Erythroblast (primary cell): ENCODE data around the gene DAZAP1.

Experiments used
- GATA1 ChIP-seq: IDR thresholded peaks from 2 replicates; pipeline ENCODE4 v1.6.1; 2011; ENCODE audit warnings: low read depth, mild to moderate bottlenecking, control low read depth, low read length, moderate library complexity
- POLR2A ChIP-seq: IDR thresholded peaks from 2 replicates; pipeline ENCODE4 v1.6.1; 2011; ENCODE audit warnings: mild to moderate bottlenecking, low read length

DNA sequence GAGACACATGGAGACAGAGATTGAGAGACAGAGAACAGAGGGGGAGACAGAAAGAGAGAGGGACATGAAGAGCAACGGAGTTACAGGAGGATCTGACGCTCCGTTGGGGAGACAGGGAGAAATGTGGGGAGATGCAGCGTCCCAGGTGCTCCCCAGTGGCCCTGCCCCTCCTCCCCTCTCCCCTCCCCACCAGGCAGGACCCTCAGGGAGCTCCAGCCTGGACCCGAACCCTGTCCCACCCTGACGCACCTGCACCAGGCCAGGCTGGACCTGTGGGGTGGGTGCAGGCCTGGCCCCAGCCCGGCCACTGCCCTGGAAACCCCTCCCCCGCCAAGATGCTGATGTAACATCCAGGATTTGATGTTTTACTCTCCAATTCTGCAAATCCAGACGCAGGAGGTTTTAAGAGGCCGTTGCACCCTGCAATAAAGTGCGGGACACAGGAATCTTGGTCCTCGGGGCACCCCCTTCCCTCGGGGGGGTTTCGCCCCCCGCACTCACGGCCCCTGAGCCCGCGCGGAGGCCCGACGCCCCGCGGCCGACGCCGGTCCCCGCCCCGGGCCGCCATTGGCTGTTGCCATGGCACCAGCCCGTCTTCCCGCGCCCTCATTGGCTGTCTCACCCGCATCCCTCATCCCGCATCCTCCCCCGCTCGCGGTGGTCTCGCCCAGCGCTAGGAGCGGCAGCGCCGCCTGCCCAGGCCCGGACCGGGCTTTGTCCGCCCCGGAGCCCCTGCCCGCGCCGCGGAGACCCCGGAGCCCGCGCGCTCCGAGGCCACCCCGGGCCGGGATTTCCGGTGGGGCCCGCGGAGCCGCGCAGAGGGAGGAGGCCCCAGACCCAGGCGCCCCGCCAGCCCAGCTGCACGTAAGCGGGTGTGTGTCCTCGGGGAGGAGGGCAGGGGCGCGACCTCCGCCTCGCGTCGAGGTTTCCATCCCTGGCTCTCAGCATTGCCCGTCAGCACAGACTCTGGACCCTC is 42.4 kb downstream of the DAZAP1 start, which contains the start of gene APC2:
- no peak for TF ChIP-seq POLR2A
- no peak for TF ChIP-seq GATA1
